Naive thymus-derived CD4-positive, alpha-beta T cell (primary cell): Measurements from ENCODE around the gene NOP16. TPM values are rescaled to one million over a fixed set of nuclear protein-coding genes. Genes with fewer than 3 reads are reported as not detected.
"Not testable (repeated sequence)": the region's sequence is repeated elsewhere in the genome, so short reads cannot be mapped to it uniquely, and the experiment has no call there.

Source experiments
- ATAC-seq: fragments of 150-1000 bp; cut with Tn5 transposase; 2 replicates; pipeline ENCODE4 v1.10.0; 2021; ENCODE audit warnings: mild to moderate bottlenecking, moderate library complexity
- CTCF ChIA-PET: fragments of 350-600 bp; sonication (Branson Sonifier 250); formaldehyde crosslinking; loops from one replicate; lab custom pipeline; 2021; ENCODE audit warnings: antibody characterized with exemption; lab: Charles Lee
- POLR2A ChIA-PET: fragments of 350-600 bp; sonication (Branson Sonifier 250); formaldehyde crosslinking; loops from one replicate; lab custom pipeline; 2021; ENCODE audit warnings: antibody characterized with exemption, inconsistent platforms; lab: Charles Lee
- DNase-seq, 9 donors: peaks; one replicate each; pipeline versions ENCODE4 v3.0.0 to v3.0.0-alpha.2; 2020 to 2022; ENCODE audit warnings: mixed read lengths in 1 of 9
- H3K27ac ChIP-seq: one replicate; pipeline ENCODE4 v1.7.0; 2013; ENCODE audit warnings: mild to moderate bottlenecking, low read depth, low read length, moderate library complexity
- H3K27me3 ChIP-seq, 2 donors: one replicate each; pipeline ENCODE4 v1.7.0; 2013; ENCODE audit warnings: low read length in 2 of 2, mild to moderate bottlenecking in 2 of 2, moderate library complexity in 2 of 2; ENCODE audit not compliant: control insufficient read depth in 2 of 2, insufficient read depth in 2 of 2
- H3K36me3 ChIP-seq, 3 experiments: 1 replicate in 2 of 3; 2 replicates in 1 of 3; pipeline ENCODE4 v1.7.0; 2013; ENCODE audit warnings: low read length in 3 of 3, mild to moderate bottlenecking in 3 of 3, moderate library complexity in 1 of 3; ENCODE audit not compliant: insufficient read depth in 3 of 3, control insufficient read depth in 2 of 3
- H3K4me1 ChIP-seq, 2 donors: one replicate each; pipeline ENCODE4 v1.7.0; 2013; ENCODE audit warnings: low read length in 2 of 2, mild to moderate bottlenecking in 2 of 2, moderate library complexity in 1 of 2; ENCODE audit not compliant: control insufficient read depth in 2 of 2, insufficient read depth in 2 of 2
- H3K4me3 ChIP-seq: 2 replicates; pipeline ENCODE4 v1.7.0; 2013; ENCODE audit warnings: mild to moderate bottlenecking, low read length
- H3K9me3 ChIP-seq, 3 experiments: 1 replicate in 2 of 3; 2 replicates in 1 of 3; pipeline ENCODE4 v1.7.0; 2013; ENCODE audit warnings: low read length in 3 of 3; ENCODE audit not compliant: control insufficient read depth in 2 of 3
- H3K27ac Mint-ChIP-seq, 9 donors: one replicate each; pipeline ENCODE4 v1.8.0; 2020 to 2022; ENCODE audit warnings: mixed read lengths in 9 of 9, mild to moderate bottlenecking in 8 of 9, moderate library complexity in 5 of 9, inconsistent platforms in 2 of 9
- H3K27me3 Mint-ChIP-seq, 5 donors: one replicate each; pipeline ENCODE4 v1.8.0; 2021 to 2022; ENCODE audit warnings: mixed read lengths in 5 of 5, mild to moderate bottlenecking in 1 of 5
- H3K36me3 Mint-ChIP-seq, 5 donors: one replicate each; pipeline ENCODE4 v1.8.0; 2020 to 2022; ENCODE audit warnings: mixed read lengths in 5 of 5, mild to moderate bottlenecking in 3 of 5, inconsistent platforms in 1 of 5
- H3K4me1 Mint-ChIP-seq, 7 donors: one replicate each; pipeline ENCODE4 v1.8.0; 2020 to 2022; ENCODE audit warnings: mixed read lengths in 7 of 7, mild to moderate bottlenecking in 3 of 7, inconsistent platforms in 1 of 7
- H3K4me3 Mint-ChIP-seq, 10 donors: one replicate each; pipeline ENCODE4 v1.8.0; 2020 to 2022; ENCODE audit warnings: mild to moderate bottlenecking in 10 of 10, mixed read lengths in 10 of 10, moderate library complexity in 6 of 10, inconsistent platforms in 2 of 10
- H3K9me3 Mint-ChIP-seq, 11 donors: one replicate each; pipeline ENCODE4 v1.8.0; 2020 to 2022; ENCODE audit warnings: mixed read lengths in 11 of 11, mild to moderate bottlenecking in 4 of 11, inconsistent platforms in 1 of 11, moderate library complexity in 1 of 11
- intact Hi-C, 2 donors: fragments of 100-400 bp; cut with micrococcal nuclease; formaldehyde crosslinking; loops; one replicate each; pipeline ENCODE4 v1.15.1; 2023
- polyA plus RNA-seq, 2 donors: library from polyadenylated mRNA; unstranded; fragments of 300-500 nt; fragmentation: Illumina TruSeq; gene quantifications; one replicate each; pipeline ENCODE4 v1.2.3, GENCODE V29; 2021
- total RNA-seq, 6 experiments: library from RNA in 5 of 6; stranded (reverse) in 5 of 6; gene quantifications; 1 replicate in 5 of 6; 2 replicates in 1 of 6; pipeline ENCODE4 v1.2.3 and lab custom pipeline; 2021 to 2026

Gene NOP16
- total and polyA plus RNA-seq, 7 experiments from 2014 or later = 12.8 to 42.2 (median 22.3) TPM

GRCh38 chr5:176413255-176413565, 24.8 kb upstream of the NOP16 start:
- Histone ChIP-seq H3K4me1 (peaks cover 21 to 28% of the 10 kb centered on the region in 2 donors), H3K9me3 (no peaks in the 10 kb centered on the region), H3K4me3 (no peak overlapping the region), H3K27ac (no peak overlapping the region), H3K36me3 (peaks cover 0 to 5% (median 0%) of the 10 kb centered on the region in 3 experiments), H3K27me3 (no peaks in the 10 kb centered on the region)
- Mint-ChIP-seq H3K36me3 (peaks cover 0 to 13% (median 8%) of the 10 kb centered on the region in 5 donors), H3K9me3 (no peaks in the 10 kb centered on the region), H3K4me3 (peak overlapping the region in 2 of 10 donors; percentile 12 to 25), H3K27me3 (peaks cover 0 to 3% (median 0%) of the 10 kb centered on the region in 5 donors), H3K27ac (peak overlapping the region in 4 of 9 donors; percentile 25 to 86 (median 54)), H3K4me1 (peaks cover 22 to 57% (median 51%) of the 10 kb centered on the region in 7 donors)
- intact Hi-C loops = no loop called here
- ATAC-seq (no peak), DNase-seq (no peak)
- CTCF ChIA-PET = no interaction called here
- POLR2A ChIA-PET = no interaction called here

- intact Hi-C loops = no loop called here
- Histone ChIP-seq H3K27ac (no peak overlapping the region), H3K4me3 (no peak overlapping the region), H3K27me3 (no peaks in the 10 kb centered on the region), H3K36me3 (peaks cover 0 to 9% (median 0%) of the 10 kb centered on the region in 3 experiments), H3K9me3 (no peaks in the 10 kb centered on the region), H3K4me1 (peaks cover 21 to 28% of the 10 kb centered on the region in 2 donors)
- no peak for ATAC-seq
- DNase-seq = no peak
- Mint-ChIP-seq H3K36me3 (peaks cover 0 to 14% (median 11%) of the 10 kb centered on the region in 5 donors), H3K4me1 (peaks cover 22 to 55% (median 51%) of the 10 kb centered on the region in 7 donors), H3K4me3 (peak overlapping the region in 3 of 10 donors; percentile 12 to 25 (median 20)), H3K9me3 (no peaks in the 10 kb centered on the region), H3K27me3 (peaks cover 0 to 3% (median 0%) of the 10 kb centered on the region in 5 donors), H3K27ac (peak overlapping the region in 5 of 9 donors; percentile 25 to 62 (median 46))
- ChIA-PET POLR2A (interaction anchor here (0.6 kb wide), 1 partner anchor 22 kb away, joined by 3 read pairs; no protein-coding TSS in a partner anchor), CTCF (no interaction called here)
These were observed 24.3 kb upstream of the NOP16 start for GRCh38 chr5:176412517-176413254.

GRCh38 chr5:176410486-176411180, 22.2 kb upstream of the NOP16 start:
- H3K4me1 ChIP-seq = peaks cover 15 to 19% of the 10 kb centered on the region in 2 donors
- H3K27me3 ChIP-seq = no peaks in the 10 kb centered on the region
- H3K27ac Mint-ChIP-seq = peak overlapping the region in 5 of 9 donors; percentile 3 to 68 (median 42)
- H3K9me3 ChIP-seq = no peaks in the 10 kb centered on the region
- H3K27ac ChIP-seq = no peak overlapping the region
- H3K9me3 Mint-ChIP-seq = no peaks in the 10 kb centered on the region
- ChIA-PET CTCF (no interaction called here), POLR2A (interaction anchor here (1.4 kb wide), 1 partner anchor 37 kb away, joined by 3 read pairs; the partner anchor contains the start of gene FAF2)
- H3K36me3 Mint-ChIP-seq = peaks cover 0 to 18% (median 12%) of the 10 kb centered on the region in 5 donors
- H3K36me3 ChIP-seq = peaks cover 0 to 29% (median 0%) of the 10 kb centered on the region in 3 experiments
- DNase-seq = no peak
- H3K4me3 Mint-ChIP-seq = no peak overlapping the region
- intact Hi-C loops = no loop called here
- no peak overlapping the region for H3K4me3 ChIP-seq
- H3K27me3 Mint-ChIP-seq = no peaks in the 10 kb centered on the region
- ATAC-seq = no peak
- H3K4me1 Mint-ChIP-seq = peaks cover 19 to 47% (median 41%) of the 10 kb centered on the region in 7 donors

GRCh38 chr5:176409765-176410164, 21.4 kb upstream of the NOP16 start:
- H3K27me3 ChIP-seq = no peaks in the 10 kb centered on the region
- intact Hi-C loops = no loop called here
- POLR2A ChIA-PET = interaction anchor here (1.4 kb wide), 1 partner anchor 38 kb away, joined by 3 read pairs; the partner anchor contains the start of gene FAF2
- H3K4me1 Mint-ChIP-seq = peaks cover 16 to 38% (median 33%) of the 10 kb centered on the region in 7 donors
- H3K4me3 Mint-ChIP-seq = no peak overlapping the region
- no peak for DNase-seq
- peaks cover 0 to 18% (median 12%) of the 10 kb centered on the region in 5 donors for H3K36me3 Mint-ChIP-seq
- no peaks in the 10 kb centered on the region for H3K27me3 Mint-ChIP-seq
- no peak overlapping the region for H3K27ac ChIP-seq
- CTCF ChIA-PET = no interaction called here
- peak overlapping the region in 1 of 9 donors; percentile 27 for H3K27ac Mint-ChIP-seq
- no peaks in the 10 kb centered on the region for H3K9me3 ChIP-seq
- ATAC-seq = no peak
- H3K4me1 ChIP-seq = peaks cover 7 to 12% of the 10 kb centered on the region in 2 donors
- peaks cover 0 to 37% (median 0%) of the 10 kb centered on the region in 3 experiments for H3K36me3 ChIP-seq
- no peaks in the 10 kb centered on the region for H3K9me3 Mint-ChIP-seq
- no peak overlapping the region for H3K4me3 ChIP-seq

- H3K4me1 ChIP-seq = peaks cover 0 to under 1% of the 10 kb centered on the region in 2 donors
- ChIA-PET CTCF (interaction anchor here (0.7 kb wide), 1 partner anchor 165 kb away, joined by 5 read pairs; no protein-coding TSS in a partner anchor), POLR2A (no interaction called here)
- H3K9me3 ChIP-seq = no peaks in the 10 kb centered on the region
- no peak for ATAC-seq
- no peak for DNase-seq
- no peaks in the 10 kb centered on the region for H3K9me3 Mint-ChIP-seq
- no peak overlapping the region for H3K27ac Mint-ChIP-seq
- no peak overlapping the region for H3K4me3 Mint-ChIP-seq
- no peak overlapping the region for H3K4me3 ChIP-seq
- H3K36me3 Mint-ChIP-seq = peaks cover 0 to 18% (median 12%) of the 10 kb centered on the region in 5 donors
- intact Hi-C loops = no loop called here
- H3K36me3 ChIP-seq = peaks cover 0 to 45% (median 0%) of the 10 kb centered on the region in 3 experiments
- peaks cover 8 to 27% (median 22%) of the 10 kb centered on the region in 7 donors for H3K4me1 Mint-ChIP-seq
- no peaks in the 10 kb centered on the region for H3K27me3 ChIP-seq
- no peaks in the 10 kb centered on the region for H3K27me3 Mint-ChIP-seq
- no peak overlapping the region for H3K27ac ChIP-seq
These were observed 20.2 kb upstream of the NOP16 start for GRCh38 chr5:176408590-176408989.

GRCh38 chr5:176408252-176408573, 19.8 kb upstream of the NOP16 start:
- Mint-ChIP-seq H3K36me3 (peaks cover 0 to 18% (median 12%) of the 10 kb centered on the region in 5 donors), H3K4me1 (peaks cover 8 to 23% (median 19%) of the 10 kb centered on the region in 7 donors)
- H3K27ac ChIP-seq, H3K9me3 ChIP-seq, H3K27ac Mint-ChIP-seq, DNase-seq, intact Hi-C loops, H3K4me1 ChIP-seq, H3K27me3 ChIP-seq, CTCF ChIA-PET, ATAC-seq, H3K27me3 Mint-ChIP-seq, H3K9me3 Mint-ChIP-seq, POLR2A ChIA-PET, H3K4me3 Mint-ChIP-seq, H3K4me3 ChIP-seq: not testable (repeated sequence)
- peaks cover 0 to 45% (median 0%) of the 10 kb centered on the region in 3 experiments for H3K36me3 ChIP-seq
